Neural progenitor cell (in vitro differentiated cells): ENCODE measurements around the gene ARIH1. TPM values are rescaled to one million over a fixed set of nuclear protein-coding genes. Genes with fewer than 3 reads are reported as not detected.

Experiments used
- DNase-seq: peaks from one replicate; pipeline ENCODE4 v3.0.0-alpha.2; 2016; ENCODE audit warnings: low spot score
- H2AFZ ChIP-seq: fragments of 200-600 bp; sonication (generic); replicated peaks from 2 replicates; pipeline ENCODE4 v1.6.1; 2016; ENCODE audit warnings: antibody characterized with exemption
- H3F3A ChIP-seq: fragments of 200-600 bp; sonication (generic); 2 replicates; pipeline ENCODE4 v1.6.1; 2016; ENCODE audit warnings: antibody characterized with exemption, low read depth
- H3K27ac ChIP-seq: fragments of 200-600 bp; sonication (generic); 2 replicates; pipeline ENCODE4 v1.5.1; 2016; ENCODE audit warnings: mild to moderate bottlenecking
- H3K27me3 ChIP-seq: fragments of 200-600 bp; sonication (generic); 2 replicates; pipeline ENCODE4 v1.6.1; 2016; ENCODE audit warnings: mild to moderate bottlenecking, moderate library complexity
- H3K36me3 ChIP-seq: fragments of 200-600 bp; sonication (generic); 2 replicates; pipeline ENCODE4 v1.5.1; 2016
- H3K4me1 ChIP-seq: fragments of 200-600 bp; sonication (generic); 2 replicates; pipeline ENCODE4 v1.6.1; 2016; ENCODE audit warnings: mixed run types
- H3K4me2 ChIP-seq: fragments of 200-600 bp; sonication (generic); 2 replicates; pipeline ENCODE4 v1.6.1; 2016
- H3K4me3 ChIP-seq: fragments of 200-600 bp; sonication (generic); 2 replicates; pipeline ENCODE4 v1.5.1; 2016
- H3K79me2 ChIP-seq: fragments of 200-600 bp; sonication (generic); 2 replicates; pipeline ENCODE4 v1.6.1; 2016; ENCODE audit warnings: low read depth
- H3K9ac ChIP-seq: fragments of 200-600 bp; sonication (generic); 2 replicates; pipeline ENCODE4 v1.6.1; 2016
- H3K9me3 ChIP-seq: fragments of 200-600 bp; sonication (generic); 2 replicates; pipeline ENCODE4 v1.5.1; 2016; ENCODE audit warnings: low read depth
- H4K20me1 ChIP-seq: fragments of 200-600 bp; sonication (generic); 2 replicates; pipeline ENCODE4 v1.6.1; 2016; ENCODE audit warnings: low read depth
- H3K27ac Mint-ChIP-seq: 3 replicates; pipeline ENCODE4 v1.8.0; 2021; ENCODE audit warnings: mixed read lengths
- H3K27me3 Mint-ChIP-seq: 2 replicates; pipeline ENCODE4 v1.8.0; 2022; ENCODE audit warnings: low read depth, mild to moderate bottlenecking, inconsistent platforms, moderate library complexity, mixed read lengths; ENCODE audit not compliant: insufficient read depth
- H3K36me3 Mint-ChIP-seq: 3 replicates; pipeline ENCODE4 v1.8.0; 2021; ENCODE audit warnings: mixed read lengths
- H3K4me1 Mint-ChIP-seq: 3 replicates; pipeline ENCODE4 v1.8.0; 2021; ENCODE audit warnings: mixed read lengths
- H3K4me3 Mint-ChIP-seq: 3 replicates; pipeline ENCODE4 v1.8.0; 2021; ENCODE audit warnings: mild to moderate bottlenecking, moderate library complexity, mixed read lengths
- H3K9me3 Mint-ChIP-seq: 3 replicates; pipeline ENCODE4 v1.8.0; 2020; ENCODE audit warnings: mixed read lengths
- EZH2 ChIP-seq: fragments of 200-600 bp; sonication (generic); IDR thresholded peaks from 2 replicates; pipeline ENCODE4 v1.6.1; 2017; ENCODE audit warnings: antibody characterized with exemption, mild to moderate bottlenecking, moderate library complexity
- EZH2phosphoT487 ChIP-seq: fragments of 200-600 bp; sonication (generic); IDR thresholded peaks from 2 replicates; pipeline ENCODE4 v1.6.1; 2017; ENCODE audit warnings: antibody characterized with exemption
- total RNA-seq: library from RNA; depleted of rRNA; stranded (reverse); fragments of >200 nt; gene quantifications from 2 replicates; pipeline ENCODE4 v1.2.3, GENCODE V29; 2015; ENCODE audit warnings: low replicate concordance
- TF ChIP-seq, protein P1 (sequence below): fragments of 200-600 bp; sonication (generic); IDR thresholded peaks from 2 replicates; pipeline ENCODE4 v1.5.1; 2017; ENCODE audit warnings: antibody characterized with exemption, mild to moderate bottlenecking

Gene ARIH1
- total RNA-seq, 1 donor from 2014 or later: 68.0 TPM

GRCh38 chr15:72488558-72488957 is 14.4 kb downstream of the ARIH1 start:
- Histone ChIP-seq H3K36me3 (no peaks in the 10 kb centered on the region), H2AFZ (no peak overlapping the region), H3K79me2 (peaks cover 100% of the 10 kb centered on the region), H3K4me1 (no peaks in the 10 kb centered on the region), H3F3A (no peaks in the 10 kb centered on the region), H3K9ac (no peak overlapping the region), H3K9me3 (no peaks in the 10 kb centered on the region), H3K27me3 (no peaks in the 10 kb centered on the region), H3K27ac (no peak overlapping the region), H4K20me1 (peaks cover 93% of the 10 kb centered on the region), H3K4me3 (no peak overlapping the region), H3K4me2 (no peak overlapping the region)
- no peak overlapping the region for H3K27ac Mint-ChIP-seq
- H3K4me1 Mint-ChIP-seq: no peaks in the 10 kb centered on the region
- no peak for DNase-seq
- TF ChIP-seq EZH2 (no peak), EZH2phosphoT487 (no peak)
- TF ChIP-seq, protein P1, sequence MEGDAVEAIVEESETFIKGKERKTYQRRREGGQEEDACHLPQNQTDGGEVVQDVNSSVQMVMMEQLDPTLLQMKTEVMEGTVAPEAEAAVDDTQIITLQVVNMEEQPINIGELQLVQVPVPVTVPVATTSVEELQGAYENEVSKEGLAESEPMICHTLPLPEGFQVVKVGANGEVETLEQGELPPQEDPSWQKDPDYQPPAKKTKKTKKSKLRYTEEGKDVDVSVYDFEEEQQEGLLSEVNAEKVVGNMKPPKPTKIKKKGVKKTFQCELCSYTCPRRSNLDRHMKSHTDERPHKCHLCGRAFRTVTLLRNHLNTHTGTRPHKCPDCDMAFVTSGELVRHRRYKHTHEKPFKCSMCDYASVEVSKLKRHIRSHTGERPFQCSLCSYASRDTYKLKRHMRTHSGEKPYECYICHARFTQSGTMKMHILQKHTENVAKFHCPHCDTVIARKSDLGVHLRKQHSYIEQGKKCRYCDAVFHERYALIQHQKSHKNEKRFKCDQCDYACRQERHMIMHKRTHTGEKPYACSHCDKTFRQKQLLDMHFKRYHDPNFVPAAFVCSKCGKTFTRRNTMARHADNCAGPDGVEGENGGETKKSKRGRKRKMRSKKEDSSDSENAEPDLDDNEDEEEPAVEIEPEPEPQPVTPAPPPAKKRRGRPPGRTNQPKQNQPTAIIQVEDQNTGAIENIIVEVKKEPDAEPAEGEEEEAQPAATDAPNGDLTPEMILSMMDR: no peak
- H3K9me3 Mint-ChIP-seq: no peaks in the 10 kb centered on the region
- peaks cover 9% of the 10 kb centered on the region for H3K36me3 Mint-ChIP-seq
- no peaks in the 10 kb centered on the region for H3K27me3 Mint-ChIP-seq
- H3K4me3 Mint-ChIP-seq: no peak overlapping the region

DNA sequence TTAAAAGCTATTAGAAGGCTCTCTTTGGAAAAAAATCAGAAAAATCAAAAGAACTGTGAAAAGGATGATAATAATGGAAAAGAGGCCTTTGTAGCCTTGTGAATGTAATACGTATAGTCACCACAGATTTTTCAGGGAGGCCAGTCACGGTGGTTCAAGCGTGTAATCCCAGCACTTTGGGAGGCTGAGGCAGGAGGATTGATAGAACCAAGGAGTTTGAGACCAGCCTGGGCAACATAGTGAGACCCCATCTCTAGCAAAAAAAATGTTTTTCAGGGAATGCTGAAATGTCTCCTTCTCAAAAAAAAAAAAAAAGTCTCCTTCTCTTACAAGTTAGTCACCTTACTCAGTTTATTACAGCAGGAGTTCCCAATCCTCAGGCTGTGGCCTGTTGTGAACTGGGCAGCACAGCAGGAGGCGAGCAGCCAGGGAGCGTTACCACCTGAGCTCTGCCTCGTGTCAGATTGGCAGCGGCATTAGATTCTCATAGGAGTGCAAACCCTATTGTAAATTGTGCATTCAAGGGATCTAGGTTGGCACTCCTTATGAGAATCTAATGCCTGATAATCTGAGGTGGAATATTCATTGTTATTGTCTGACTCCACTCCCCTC is 15.9 kb downstream of the ARIH1 start:
- Histone ChIP-seq H3K27ac (no peak overlapping the region), H3K27me3 (no peaks in the 10 kb centered on the region), H3K4me1 (no peaks in the 10 kb centered on the region), H3K36me3 (no peaks in the 10 kb centered on the region), H3K9ac (no peak overlapping the region), H3K4me3 (no peak overlapping the region), H4K20me1 (peaks cover 100% of the 10 kb centered on the region), H3K4me2 (no peak overlapping the region), H3K9me3 (no peaks in the 10 kb centered on the region), H3F3A (no peaks in the 10 kb centered on the region), H2AFZ (no peak overlapping the region), H3K79me2 (peaks cover 100% of the 10 kb centered on the region)
- Mint-ChIP-seq H3K27me3 (peaks cover 3% of the 10 kb centered on the region), H3K27ac (no peak overlapping the region), H3K4me3 (no peak overlapping the region), H3K36me3 (peaks cover 4% of the 10 kb centered on the region), H3K4me1 (peaks cover 4% of the 10 kb centered on the region), H3K9me3 (no peaks in the 10 kb centered on the region)
- no peak for TF ChIP-seq EZH2
- no peak for TF ChIP-seq EZH2phosphoT487
- TF ChIP-seq, protein P1: no peak
- no peak for DNase-seq

DNA sequence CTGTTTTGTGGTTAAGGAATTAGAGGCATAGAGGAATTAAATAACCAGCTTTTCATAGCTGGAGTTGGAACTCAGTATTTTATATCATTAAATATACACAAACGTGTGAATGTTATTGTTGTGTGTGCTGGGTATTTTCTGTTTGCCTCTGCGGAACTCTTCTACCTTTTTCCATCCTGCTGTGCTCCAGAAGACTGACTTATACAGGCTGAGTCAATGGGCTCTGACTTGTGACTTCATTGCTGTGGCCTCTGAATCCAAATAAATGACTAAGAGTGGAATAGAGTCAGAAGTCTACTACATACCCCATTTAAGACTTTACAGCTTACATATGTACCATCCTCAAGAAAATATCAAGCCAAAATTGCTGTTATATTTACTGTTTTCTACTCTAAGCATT is 17.6 kb downstream of the ARIH1 start:
- Histone ChIP-seq H3K9ac (no peak overlapping the region), H3K4me2 (no peak overlapping the region), H3F3A (no peaks in the 10 kb centered on the region), H3K4me1 (no peaks in the 10 kb centered on the region), H3K27me3 (no peaks in the 10 kb centered on the region), H4K20me1 (peaks cover 100% of the 10 kb centered on the region), H3K27ac (no peak overlapping the region), H2AFZ (no peak overlapping the region), H3K36me3 (no peaks in the 10 kb centered on the region), H3K79me2 (peaks cover 100% of the 10 kb centered on the region), H3K4me3 (no peak overlapping the region), H3K9me3 (no peaks in the 10 kb centered on the region)
- Mint-ChIP-seq H3K27me3 (peaks cover 3% of the 10 kb centered on the region), H3K27ac (no peak overlapping the region), H3K4me3 (no peak overlapping the region), H3K9me3 (no peaks in the 10 kb centered on the region), H3K4me1 (peaks cover 4% of the 10 kb centered on the region), H3K36me3 (peaks cover 4% of the 10 kb centered on the region)
- no peak for TF ChIP-seq EZH2phosphoT487
- no peak for TF ChIP-seq EZH2
- TF ChIP-seq, protein P1: no peak
- DNase-seq: no peak
